B cell (primary cell): ENCODE results near the gene FAXDC2. TPM values are rescaled to one million over a fixed set of nuclear protein-coding genes. Genes with fewer than 3 reads are reported as not detected.

Experiments used
- ATAC-seq: fragments of 200-7000 bp; cut with Tn5 transposase; one replicate; pipeline ENCODE4 v1.10.0; 2021; ENCODE audit warnings: low read depth, mild to moderate bottlenecking, moderate number of reproducible peaks, moderate library complexity
- CTCF ChIA-PET: fragments of 350-600 bp; sonication (Branson Sonifier 250); formaldehyde crosslinking; loops from one replicate; lab custom pipeline; 2021; ENCODE audit warnings: antibody characterized with exemption, inconsistent platforms; lab: Charles Lee
- POLR2A ChIA-PET: fragments of 350-600 bp; sonication (Branson Sonifier 250); formaldehyde crosslinking; loops from one replicate; lab custom pipeline; 2021; ENCODE audit warnings: antibody characterized with exemption; lab: Charles Lee
- DNase-seq: peaks from one replicate; pipeline ENCODE4 v3.0.0; 2013
- H2AFZ ChIP-seq: 2 replicates; pipeline ENCODE4 v1.6.1; 2012; ENCODE audit warnings: mild to moderate bottlenecking, low read depth, low read length; ENCODE audit not compliant: insufficient read depth, poor library complexity, severe bottlenecking
- H3K27ac ChIP-seq, 2 donors: 1 replicate in 1 of 2; 2 replicates in 1 of 2; pipeline ENCODE4 v1.5.1; 2012 to 2013; ENCODE audit warnings: low read length in 2 of 2, mild to moderate bottlenecking in 2 of 2, moderate library complexity in 1 of 2
- H3K27me3 ChIP-seq, 4 experiments: fragments of 200-600 bp in 1 of 4; sonication (generic) in 1 of 4; replicated peaks in 1 of 4; 1 replicate in 2 of 4; 2 replicates in 2 of 4; pipeline versions ENCODE4 v1.6.1 to v1.7.0; 2013 to 2016; ENCODE audit warnings: low read length in 3 of 4, mild to moderate bottlenecking in 2 of 4, mixed read lengths in 1 of 4, moderate library complexity in 1 of 4; ENCODE audit not compliant: insufficient read depth in 4 of 4, control insufficient read depth in 3 of 4; ENCODE audit errors: control extremely low read depth in 1 of 4
- H3K36me3 ChIP-seq, 2 experiments: replicated peaks in 1 of 2; 1 replicate in 1 of 2; 2 replicates in 1 of 2; pipeline versions ENCODE4 v1.6.1 to v1.7.1; 2013; ENCODE audit warnings: low read length in 1 of 2; ENCODE audit not compliant: insufficient read depth in 2 of 2, control insufficient read depth in 1 of 2; ENCODE audit errors: control extremely low read depth in 1 of 2, extremely low read depth in 1 of 2
- H3K4me1 ChIP-seq, 2 donors: fragments of 200-600 bp in 1 of 2; sonication (generic) in 1 of 2; 1 replicate in 1 of 2; 2 replicates in 1 of 2; pipeline versions ENCODE4 v1.5.1 to v1.6.1; 2013 to 2017; ENCODE audit warnings: low read length in 2 of 2; ENCODE audit not compliant: control insufficient read depth in 2 of 2, insufficient read depth in 2 of 2
- H3K4me2 ChIP-seq: replicated peaks from 2 replicates; pipeline ENCODE3; 2012; ENCODE audit warnings: mild to moderate bottlenecking, low read depth, low read length; ENCODE audit not compliant: poor library complexity, severe bottlenecking
- H3K4me3 ChIP-seq, 5 experiments: fragments of 200-600 bp in 1 of 5; sonication (generic) in 1 of 5; 1 replicate in 3 of 5; 2 replicates in 2 of 5; pipeline versions ENCODE4 v1.5.1 to v1.7.0; 2011 to 2016; ENCODE audit warnings: low read length in 4 of 5, mild to moderate bottlenecking in 4 of 5, low read depth in 2 of 5, control low read depth in 1 of 5, moderate library complexity in 1 of 5; ENCODE audit not compliant: insufficient read depth in 1 of 5; ENCODE audit errors: control extremely low read depth in 1 of 5, extremely low read depth in 1 of 5
- H3K79me2 ChIP-seq: fragments of 200-600 bp; sonication (generic); one replicate; pipeline ENCODE4 v1.6.0; 2016; ENCODE audit warnings: low read length; ENCODE audit not compliant: control insufficient read depth, insufficient read depth
- H3K9ac ChIP-seq: fragments of 200-600 bp; sonication (generic); 2 replicates; pipeline ENCODE4 v1.6.1; 2017; ENCODE audit warnings: mild to moderate bottlenecking, low read length, moderate library complexity
- H3K9me3 ChIP-seq, 3 donors: one replicate each; pipeline versions ENCODE4 v1.6.1 to v1.7.1; 2013; ENCODE audit warnings: low read length in 2 of 3; ENCODE audit not compliant: control insufficient read depth in 2 of 3, insufficient read depth in 1 of 3; ENCODE audit errors: control extremely low read depth in 1 of 3
- H4K20me1 ChIP-seq: 2 replicates; pipeline ENCODE4 v1.6.0; 2012; ENCODE audit warnings: mild to moderate bottlenecking, low read length; ENCODE audit not compliant: insufficient read depth, control insufficient read depth, poor library complexity, severe bottlenecking
- H3K27ac Mint-ChIP-seq: one replicate; pipeline ENCODE4 v1.8.0; 2021; ENCODE audit warnings: mixed read lengths
- H3K27me3 Mint-ChIP-seq: one replicate; pipeline ENCODE4 v1.8.0; 2021; ENCODE audit warnings: mixed read lengths
- H3K4me1 Mint-ChIP-seq: one replicate; pipeline ENCODE4 v1.8.0; 2021; ENCODE audit warnings: mixed read lengths
- H3K4me3 Mint-ChIP-seq: one replicate; pipeline ENCODE4 v1.8.0; 2021; ENCODE audit warnings: mixed read lengths
- H3K9me3 Mint-ChIP-seq: one replicate; pipeline ENCODE4 v1.8.0; 2022; ENCODE audit warnings: mixed read lengths; ENCODE audit not compliant: insufficient read depth
- CTCF ChIP-seq: fragments of 200-600 bp; IDR thresholded peaks from one replicate; pipeline ENCODE4 v1.8.0; 2022; ENCODE audit warnings: antibody characterized with exemption, mild to moderate bottlenecking
- EZH2 ChIP-seq: IDR thresholded peaks from 2 replicates; pipeline ENCODE4 v1.6.1; 2012; ENCODE audit warnings: borderline replicate concordance, low read depth, mild to moderate bottlenecking, moderate library complexity, low read length; ENCODE audit not compliant: insufficient read depth, poor library complexity, severe bottlenecking
- WGBS: methylation state at CpG from one replicate; pipeline ENCODE4 v1.1.5; 2013; ENCODE audit warnings: missing lambda C conversion rate; ENCODE audit not compliant: insufficient coverage; 5-methylcytosine and 5-hydroxymethylcytosine counted together
- intact Hi-C: fragments of 100-400 bp; cut with micrococcal nuclease; formaldehyde crosslinking; loops from one replicate; pipeline ENCODE4 v1.10.0; 2022
- polyA plus RNA-seq: library from polyadenylated mRNA; depleted of rRNA; stranded (reverse); fragments of >200 nt; gene quantifications from 2 replicates; pipeline ENCODE4 v1.2.3, GENCODE V29; 2012
- total RNA-seq, 2 donors: library from RNA; stranded (reverse); fragments of 120-200 nt in 1 of 2; gene quantifications; 1 replicate in 1 of 2; 2 replicates in 1 of 2; pipeline versions ENCODE4 v1.2.3 to v1.2.4, GENCODE V29; 2013 to 2022

Gene FAXDC2
- total and polyA plus RNA-seq, 2 donors (not counting 1 experiment from before 2014, with no cell fraction given), result 0.07 TPM; not detected in 1

GRCh38 chr5:154881986-154882385 lies 31.6 kb upstream of the FAXDC2 start:
- ATAC-seq (no peak), DNase-seq (no peak)
- H3K4me1 Mint-ChIP-seq, result no peaks in the 10 kb centered on the region
- no peak overlapping the region for H3K4me3 Mint-ChIP-seq
- no peaks in the 10 kb centered on the region for H3K4me1 ChIP-seq
- intact Hi-C loops, result no loop called here
- peaks cover 21% of the 10 kb centered on the region for H3K9me3 Mint-ChIP-seq
- no peaks in the 10 kb centered on the region for H3K79me2 ChIP-seq
- no peak overlapping the region for H3K27ac Mint-ChIP-seq
- TF ChIP-seq EZH2, result no peak
- TF ChIP-seq CTCF, result no peak
- peaks cover 10 to 25% of the 10 kb centered on the region in 2 experiments for H3K36me3 ChIP-seq
- H3K27ac ChIP-seq, result no peak overlapping the region
- H3K27me3 ChIP-seq, result no peaks in the 10 kb centered on the region
- CTCF ChIA-PET, result no interaction called here
- H3K4me3 ChIP-seq, result no peak overlapping the region
- no peaks in the 10 kb centered on the region for H4K20me1 ChIP-seq
- POLR2A ChIA-PET, result interaction anchor here (0.7 kb wide), 1 partner anchor 155 kb away, joined by 3 read pairs; no protein-coding TSS in a partner anchor
- H3K27me3 Mint-ChIP-seq, result no peaks in the 10 kb centered on the region
- H2AFZ ChIP-seq, result no peak overlapping the region
- 63% methylated on average over 1 of the region's 4 CpGs for WGBS
- no peak overlapping the region for H3K9ac ChIP-seq
- H3K4me2 ChIP-seq, result no peak overlapping the region
- peaks cover 8 to 31% (median 27%) of the 10 kb centered on the region in 3 donors for H3K9me3 ChIP-seq

- no peak for ATAC-seq
- 99% methylated on average over 10 of the region's 14 CpGs for WGBS
- H3K4me3 ChIP-seq, result no peak overlapping the region
- no peaks in the 10 kb centered on the region for H3K27me3 ChIP-seq
- H3K79me2 ChIP-seq, result no peaks in the 10 kb centered on the region
- intact Hi-C loops, result no loop called here
- Mint-ChIP-seq H3K9me3 (peaks cover 7% of the 10 kb centered on the region), H3K4me1 (no peaks in the 10 kb centered on the region), H3K27ac (no peak overlapping the region), H3K4me3 (no peak overlapping the region), H3K27me3 (no peaks in the 10 kb centered on the region)
- no peak overlapping the region for H3K4me2 ChIP-seq
- no peaks in the 10 kb centered on the region for H4K20me1 ChIP-seq
- H3K27ac ChIP-seq, result no peak overlapping the region
- DNase-seq, result no peak
- CTCF ChIA-PET, result interaction anchor here (1.0 kb wide), 1 partner anchor 229 kb away, joined by 3 read pairs; no protein-coding TSS in a partner anchor
- no peak overlapping the region for H2AFZ ChIP-seq
- H3K9me3 ChIP-seq, result peaks cover 0 to 19% (median 8%) of the 10 kb centered on the region in 3 donors
- no peak for TF ChIP-seq EZH2
- no peak for TF ChIP-seq CTCF
- POLR2A ChIA-PET, result no interaction called here
- no peaks in the 10 kb centered on the region for H3K4me1 ChIP-seq
- H3K9ac ChIP-seq, result no peak overlapping the region
- H3K36me3 ChIP-seq, result peaks cover 4 to 47% of the 10 kb centered on the region in 2 experiments
Observed at GRCh38 chr5:154878642-154879335, 28.4 kb upstream of the FAXDC2 start.
